GM18505 (cell line): ENCODE data around the gene GALNT8.
"Not testable (repeated sequence)": the region's sequence is repeated elsewhere in the genome, so short reads cannot be mapped to it uniquely, and the experiment has no call there.

ENCODE experiments used
- ATAC-seq: cut with Tn5 transposase; IDR thresholded peaks from one replicate; pipeline ENCODE4 v1.9.1; 2021; ENCODE audit not compliant: unreplicated experiment
- POLR2A ChIP-seq: IDR thresholded peaks from 4 replicates; pipeline ENCODE4 v1.6.1; 2011; ENCODE audit warnings: borderline replicate concordance; ENCODE audit not compliant: insufficient read depth, insufficient read length; ENCODE audit errors: extremely low read depth

Gene GALNT8

GRCh38 chr12:4720637-4720995 is 416 bp downstream of the GALNT8 start:
- no peak for ATAC-seq
- no peak for TF ChIP-seq POLR2A

- not testable (repeated sequence) for ATAC-seq
Measured at GRCh38 chr12:4721587-4721986, 1.4 kb downstream of the GALNT8 start.

- no peak for TF ChIP-seq POLR2A
- no peak for ATAC-seq
Measured at GRCh38 chr12:4723226-4723625, 3.0 kb downstream of the GALNT8 start.

- ATAC-seq, result no peak
- TF ChIP-seq POLR2A, result no peak
Measured at GRCh38 chr12:4725057-4725456, 4.9 kb downstream of the GALNT8 start.

- no peak for TF ChIP-seq POLR2A
- ATAC-seq, result no peak
Measured at GRCh38 chr12:4734625-4735340, 14.6 kb downstream of the GALNT8 start.

GRCh38 chr12:4736091-4736490 is 15.9 kb downstream of the GALNT8 start:
- no peak for ATAC-seq
- no peak for TF ChIP-seq POLR2A

- ATAC-seq, result no peak
- no peak for TF ChIP-seq POLR2A
Measured at GRCh38 chr12:4738541-4738940, 18.3 kb downstream of the GALNT8 start.

- no peak for TF ChIP-seq POLR2A
- ATAC-seq, result no peak
Measured at GRCh38 chr12:4742416-4742970, 22.3 kb downstream of the GALNT8 start.

- no peak for ATAC-seq
- no peak for TF ChIP-seq POLR2A
Measured at GRCh38 chr12:4743046-4743445, 22.8 kb downstream of the GALNT8 start.

GRCh38 chr12:4744709-4745108 is 24.5 kb downstream of the GALNT8 start:
- TF ChIP-seq POLR2A, result no peak
- ATAC-seq, result no peak

GRCh38 chr12:4745249-4745648 is 25.0 kb downstream of the GALNT8 start:
- no peak for ATAC-seq
- no peak for TF ChIP-seq POLR2A

- not testable (repeated sequence) for ATAC-seq
Measured at GRCh38 chr12:4751654-4752053, 31.5 kb downstream of the GALNT8 start.

GRCh38 chr12:4762773-4763172 is 42.6 kb downstream of the GALNT8 start:
- no peak for TF ChIP-seq POLR2A
- ATAC-seq, result no peak

GRCh38 chr12:4763549-4763948 is 43.3 kb downstream of the GALNT8 start:
- TF ChIP-seq POLR2A, result no peak
- ATAC-seq, result no peak

GRCh38 chr12:4766445-4766844 is 46.2 kb downstream of the GALNT8 start:
- ATAC-seq, result no peak
- TF ChIP-seq POLR2A, result no peak
